ENCODE results near the gene C1orf21. TPM values are rescaled to one million over a fixed set of nuclear protein-coding genes. Genes with fewer than 3 reads are reported as not detected.

Gene C1orf21
- total and polyA plus RNA-seq, 3 experiments from 2014 or later: 6.8 to 23.4 (median 8.2) TPM

DNA sequence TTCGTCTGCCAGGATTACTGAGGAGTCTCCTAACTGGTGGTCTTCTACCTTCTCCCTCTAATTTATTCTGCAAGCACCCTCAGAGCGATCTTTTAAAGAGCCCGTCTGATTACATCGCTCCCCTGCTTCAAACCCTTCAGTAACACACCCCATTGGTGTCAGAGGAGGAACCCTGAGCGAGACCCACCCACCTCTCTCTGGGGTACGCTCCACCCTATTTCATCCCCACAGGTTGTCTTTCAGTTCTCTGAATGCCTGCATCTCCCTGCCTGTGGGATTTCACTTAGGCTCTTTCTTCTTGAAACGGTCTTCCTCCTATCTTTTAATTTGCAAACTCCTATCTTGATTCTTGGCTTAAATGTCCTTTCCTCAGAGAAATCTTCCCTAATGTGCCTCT, 39.4 kb downstream of the C1orf21 start:
- POLR2A ChIA-PET: no interaction called here
- DNase-seq: no peak
- CTCF ChIA-PET: no interaction called here

DNA sequence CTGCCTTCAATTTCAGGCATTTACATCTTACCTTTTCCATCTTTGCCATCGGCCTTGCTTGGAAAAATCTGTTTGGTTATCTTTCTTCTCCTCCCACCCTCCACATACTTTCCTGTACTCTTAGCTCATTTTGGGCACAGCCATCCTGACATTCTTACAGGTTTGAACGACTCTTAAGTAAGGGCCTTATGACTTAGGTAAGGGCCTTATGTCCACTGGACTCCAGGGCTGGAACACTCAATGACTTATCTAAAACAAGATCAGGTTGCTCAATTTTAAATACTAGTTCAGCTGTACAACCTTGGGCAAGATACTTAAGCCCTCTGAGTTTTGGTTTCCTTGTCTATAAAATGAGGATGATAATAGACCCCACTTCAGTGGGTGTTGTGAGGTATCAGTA, 40.9 kb downstream of the C1orf21 start:
- Histone ChIP-seq H3K27ac (ENCODE audit: low read depth, low read length) (no peak overlapping the region), H3K4me1 (ENCODE audit: insufficient read depth, low read length) (no peaks in the 10 kb centered on the region), H3K4me3 (ENCODE audit: low read length) (no peak overlapping the region), H3K27me3 (ENCODE audit: insufficient read depth, low read length, poor library complexity, severe bottlenecking) (no peaks in the 10 kb centered on the region), H3K36me3 (ENCODE audit: insufficient read depth, low read length) (no peaks in the 10 kb centered on the region), H3K9me3 (ENCODE audit: low read length) (no peaks in the 10 kb centered on the region)
- DNase-seq: no peak
- CTCF ChIA-PET: no interaction called here
- no peak overlapping the region for H3K27ac Mint-ChIP-seq
- H3K9me3 Mint-ChIP-seq: peaks cover 0 to 4% (median 3%) of the 10 kb centered on the region in 5 donors
- POLR2A ChIA-PET: no interaction called here
- H3K27me3 Mint-ChIP-seq: peaks cover 4 to 5% of the 10 kb centered on the region in 2 donors
- peaks cover 0 to 2% (median 0%) of the 10 kb centered on the region in 3 donors for H3K4me1 Mint-ChIP-seq
- H3K36me3 Mint-ChIP-seq: peaks cover 0 to 3% (median 0%) of the 10 kb centered on the region in 3 donors
- H3K4me3 Mint-ChIP-seq: no peak overlapping the region

More for the DNA sequence above, 39.4 kb downstream of the C1orf21 start:
- Mint-ChIP-seq H3K4me1 (peaks cover 0 to 2% (median 0%) of the 10 kb centered on the region in 3 donors), H3K27ac (no peak overlapping the region), H3K27me3 (peaks cover 2 to 5% of the 10 kb centered on the region in 2 donors), H3K36me3 (peaks cover 0 to 3% (median 0%) of the 10 kb centered on the region in 3 donors), H3K4me3 (no peak overlapping the region), H3K9me3 (peaks cover 0 to 3% (median 0%) of the 10 kb centered on the region in 5 donors)
- no peaks in the 10 kb centered on the region for H3K36me3 ChIP-seq (ENCODE audit: insufficient read depth, low read length)
- no peaks in the 10 kb centered on the region for H3K4me1 ChIP-seq (ENCODE audit: insufficient read depth, low read length)
- no peaks in the 10 kb centered on the region for H3K27me3 ChIP-seq (ENCODE audit: insufficient read depth, low read length, poor library complexity, severe bottlenecking)
- H3K4me3 ChIP-seq (ENCODE audit: low read length): no peak overlapping the region
- H3K27ac ChIP-seq (ENCODE audit: low read depth, low read length): no peak overlapping the region
- H3K9me3 ChIP-seq (ENCODE audit: low read length): no peaks in the 10 kb centered on the region

DNA sequence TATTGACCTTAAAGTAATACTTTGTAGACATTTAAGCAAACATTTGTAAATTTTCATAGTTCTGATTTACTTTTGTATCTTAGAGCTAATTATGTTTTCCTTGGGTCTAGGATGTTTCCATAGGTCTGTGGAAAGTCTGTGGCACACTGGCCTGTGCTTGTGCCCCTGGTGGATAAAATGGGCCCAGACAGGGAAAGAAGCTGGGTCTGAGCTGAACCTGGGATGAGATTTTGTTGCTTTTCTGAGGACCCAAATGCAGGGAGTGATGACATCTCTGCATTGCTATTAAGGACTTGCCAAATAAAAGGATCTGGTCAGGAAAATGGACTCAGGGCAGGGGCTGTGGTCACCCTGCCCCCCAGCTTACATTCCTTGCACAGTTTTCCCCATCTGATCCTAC, 41.8 kb downstream of the C1orf21 start:
- Histone ChIP-seq H3K4me1 (ENCODE audit: insufficient read depth, low read length) (no peaks in the 10 kb centered on the region), H3K27ac (ENCODE audit: low read depth, low read length) (no peak overlapping the region), H3K9me3 (ENCODE audit: low read length) (no peaks in the 10 kb centered on the region), H3K4me3 (ENCODE audit: low read length) (no peak overlapping the region), H3K27me3 (ENCODE audit: insufficient read depth, low read length, poor library complexity, severe bottlenecking) (no peaks in the 10 kb centered on the region), H3K36me3 (ENCODE audit: insufficient read depth, low read length) (no peaks in the 10 kb centered on the region)
- peaks cover 0 to 2% (median 0%) of the 10 kb centered on the region in 3 donors for H3K4me1 Mint-ChIP-seq
- no peak overlapping the region for H3K27ac Mint-ChIP-seq
- ChIA-PET CTCF (no interaction called here), POLR2A (no interaction called here)
- no peak overlapping the region for H3K4me3 Mint-ChIP-seq
- H3K27me3 Mint-ChIP-seq: peaks cover 5% of the 10 kb centered on the region in 2 donors
- no peak for DNase-seq
- H3K36me3 Mint-ChIP-seq: peaks cover 0 to 2% (median 0%) of the 10 kb centered on the region in 3 donors
- peaks cover 0 to 4% (median 1%) of the 10 kb centered on the region in 5 donors for H3K9me3 Mint-ChIP-seq

DNA sequence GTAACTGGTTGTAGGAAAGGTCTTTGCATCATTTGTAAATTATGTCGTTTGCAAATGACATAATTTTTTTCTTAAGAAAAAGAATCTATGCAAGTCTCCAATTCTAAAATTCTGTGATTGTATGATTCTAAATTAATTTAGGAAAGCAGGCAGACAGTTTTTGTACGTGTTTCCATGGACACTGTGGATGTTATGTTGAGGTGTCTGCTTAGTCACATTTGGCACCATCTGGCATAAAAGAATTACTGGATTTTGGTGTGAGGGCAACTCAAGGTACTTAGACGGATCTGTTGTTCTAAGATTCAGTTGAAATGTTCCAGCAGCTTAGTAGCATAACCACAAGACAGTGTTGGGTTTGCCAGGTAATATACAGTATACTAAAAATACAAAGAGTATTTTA, 42.5 kb downstream of the C1orf21 start:
- Mint-ChIP-seq H3K27me3 (peaks cover 5 to 8% of the 10 kb centered on the region in 2 donors), H3K27ac (no peak overlapping the region)
- CTCF ChIA-PET: interaction anchor here (0.7 kb wide), 1 partner anchor 19 kb away, joined by 3 read pairs; no protein-coding TSS in a partner anchor

DNA sequence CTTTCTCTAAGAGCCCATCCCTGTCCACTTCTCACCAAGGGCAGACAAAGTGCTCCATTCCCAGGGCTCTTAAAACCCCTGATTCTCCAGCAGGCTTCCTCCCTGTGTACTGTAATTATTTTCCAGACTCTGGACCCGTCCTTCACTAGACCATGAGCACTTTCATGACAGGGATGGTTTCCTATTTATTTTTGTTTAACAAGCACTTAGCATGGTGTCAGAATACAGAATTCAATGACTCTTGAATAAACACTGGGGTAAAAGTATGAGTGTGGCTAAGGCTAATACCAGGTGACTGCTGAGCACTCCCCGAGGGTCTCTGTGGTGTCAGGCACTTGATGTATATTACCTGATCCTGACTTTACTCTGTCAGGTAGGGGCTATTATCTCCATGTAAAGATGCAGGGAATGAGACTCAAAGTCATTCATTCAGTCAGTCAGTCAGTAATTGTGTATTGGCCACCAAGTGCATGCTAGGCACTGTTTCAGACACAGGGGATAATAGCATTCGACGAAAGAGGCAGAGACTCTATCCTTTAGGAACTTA, 47.2 kb downstream of the C1orf21 start:
- no peak overlapping the region for H3K27ac Mint-ChIP-seq
- H3K4me3 ChIP-seq (ENCODE audit: low read length): no peak overlapping the region
- peaks cover 0 to 2% (median 0%) of the 10 kb centered on the region in 3 donors for H3K4me1 Mint-ChIP-seq
- ChIA-PET CTCF (no interaction called here), POLR2A (no interaction called here)
- no peaks in the 10 kb centered on the region for H3K27me3 ChIP-seq (ENCODE audit: insufficient read depth, low read length, poor library complexity, severe bottlenecking)
- H3K27me3 Mint-ChIP-seq: peaks cover 0 to 9% of the 10 kb centered on the region in 2 donors
- H3K4me3 Mint-ChIP-seq: no peak overlapping the region
- no peaks in the 10 kb centered on the region for H3K36me3 Mint-ChIP-seq
- no peak for DNase-seq
- no peaks in the 10 kb centered on the region for H3K4me1 ChIP-seq (ENCODE audit: insufficient read depth, low read length)
- peaks cover 0 to 4% (median 0%) of the 10 kb centered on the region in 5 donors for H3K9me3 Mint-ChIP-seq
- no peaks in the 10 kb centered on the region for H3K9me3 ChIP-seq (ENCODE audit: low read length)
- H3K36me3 ChIP-seq (ENCODE audit: insufficient read depth, low read length): no peaks in the 10 kb centered on the region
- no peak overlapping the region for H3K27ac ChIP-seq (ENCODE audit: low read depth, low read length)

More for the DNA sequence above, 42.5 kb downstream of the C1orf21 start:
- POLR2A ChIA-PET: no interaction called here
- Histone ChIP-seq H3K27ac (ENCODE audit: low read depth, low read length) (no peak overlapping the region), H3K27me3 (ENCODE audit: insufficient read depth, low read length, poor library complexity, severe bottlenecking) (no peaks in the 10 kb centered on the region), H3K4me1 (ENCODE audit: insufficient read depth, low read length) (no peaks in the 10 kb centered on the region), H3K9me3 (ENCODE audit: low read length) (no peaks in the 10 kb centered on the region), H3K4me3 (ENCODE audit: low read length) (no peak overlapping the region), H3K36me3 (ENCODE audit: insufficient read depth, low read length) (no peaks in the 10 kb centered on the region)
- Mint-ChIP-seq H3K36me3 (no peaks in the 10 kb centered on the region), H3K4me1 (peaks cover 0 to 2% (median 0%) of the 10 kb centered on the region in 3 donors), H3K4me3 (no peak overlapping the region), H3K9me3 (peaks cover 0 to 4% (median 0%) of the 10 kb centered on the region in 5 donors)
- no peak for DNase-seq

DNA sequence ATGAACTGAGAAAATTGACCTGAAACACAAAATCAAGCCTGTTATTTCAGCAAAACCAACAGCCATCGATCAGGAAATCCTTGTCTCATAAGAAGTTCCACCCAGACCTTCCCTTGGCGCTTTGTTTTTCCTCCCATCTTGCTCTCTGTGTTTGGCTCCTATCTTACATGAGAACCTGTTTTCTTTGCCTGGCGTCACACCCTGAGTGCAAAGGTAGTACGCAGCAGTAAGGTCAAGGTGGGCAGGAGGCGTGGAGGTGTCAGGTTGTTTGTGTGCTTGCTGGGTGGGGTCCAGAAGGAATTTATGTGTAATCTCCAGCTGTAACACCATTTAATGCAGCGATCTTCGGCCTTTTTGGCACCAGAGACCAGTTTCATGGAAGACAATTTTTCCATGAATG, 50.5 kb downstream of the C1orf21 start:
- CTCF ChIA-PET: no interaction called here
- Histone ChIP-seq H3K27me3 (ENCODE audit: insufficient read depth, low read length, poor library complexity, severe bottlenecking) (no peaks in the 10 kb centered on the region), H3K4me3 (ENCODE audit: low read length) (no peak overlapping the region), H3K9me3 (ENCODE audit: low read length) (no peaks in the 10 kb centered on the region), H3K4me1 (ENCODE audit: insufficient read depth, low read length) (no peaks in the 10 kb centered on the region), H3K27ac (ENCODE audit: low read depth, low read length) (no peak overlapping the region), H3K36me3 (ENCODE audit: insufficient read depth, low read length) (no peaks in the 10 kb centered on the region)
- H3K36me3 Mint-ChIP-seq: no peaks in the 10 kb centered on the region
- no peak overlapping the region for H3K27ac Mint-ChIP-seq
- POLR2A ChIA-PET: no interaction called here
- H3K27me3 Mint-ChIP-seq: peaks cover 0 to 7% of the 10 kb centered on the region in 2 donors
- DNase-seq: no peak
- no peaks in the 10 kb centered on the region for H3K9me3 Mint-ChIP-seq
- no peak overlapping the region for H3K4me3 Mint-ChIP-seq
- H3K4me1 Mint-ChIP-seq: peaks cover 0 to 3% (median 2%) of the 10 kb centered on the region in 3 donors

DNA sequence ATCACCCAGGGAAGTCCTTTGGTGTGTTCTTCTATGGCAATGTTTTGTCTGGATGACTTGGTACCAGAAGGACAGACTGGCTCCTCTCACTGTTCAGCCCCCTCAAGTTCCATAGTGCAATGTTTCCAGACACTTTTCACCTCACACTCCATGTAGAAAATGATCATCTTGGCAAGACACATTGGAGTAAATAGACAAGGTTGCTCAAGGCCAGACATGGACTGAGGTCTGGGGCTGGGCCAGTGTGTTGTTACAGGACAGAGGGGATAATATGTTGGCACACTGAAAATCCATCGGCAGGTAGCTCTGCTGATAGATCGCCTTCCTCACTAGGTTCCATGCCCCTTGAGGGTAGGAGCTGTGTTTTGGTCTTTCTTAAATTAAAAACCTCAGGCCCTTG, 51.5 kb downstream of the C1orf21 start:
- Histone ChIP-seq H3K27me3 (ENCODE audit: insufficient read depth, low read length, poor library complexity, severe bottlenecking) (no peaks in the 10 kb centered on the region), H3K36me3 (ENCODE audit: insufficient read depth, low read length) (no peaks in the 10 kb centered on the region), H3K4me1 (ENCODE audit: insufficient read depth, low read length) (no peaks in the 10 kb centered on the region), H3K9me3 (ENCODE audit: low read length) (no peaks in the 10 kb centered on the region), H3K27ac (ENCODE audit: low read depth, low read length) (no peak overlapping the region), H3K4me3 (ENCODE audit: low read length) (no peak overlapping the region)
- ChIA-PET POLR2A (no interaction called here), CTCF (no interaction called here)
- no peaks in the 10 kb centered on the region for H3K36me3 Mint-ChIP-seq
- H3K27me3 Mint-ChIP-seq: peaks cover 0 to 5% of the 10 kb centered on the region in 2 donors
- H3K27ac Mint-ChIP-seq: no peak overlapping the region
- peaks cover 0 to 3% (median 2%) of the 10 kb centered on the region in 3 donors for H3K4me1 Mint-ChIP-seq
- no peaks in the 10 kb centered on the region for H3K9me3 Mint-ChIP-seq
- no peak overlapping the region for H3K4me3 Mint-ChIP-seq
- no peak for DNase-seq

DNA sequence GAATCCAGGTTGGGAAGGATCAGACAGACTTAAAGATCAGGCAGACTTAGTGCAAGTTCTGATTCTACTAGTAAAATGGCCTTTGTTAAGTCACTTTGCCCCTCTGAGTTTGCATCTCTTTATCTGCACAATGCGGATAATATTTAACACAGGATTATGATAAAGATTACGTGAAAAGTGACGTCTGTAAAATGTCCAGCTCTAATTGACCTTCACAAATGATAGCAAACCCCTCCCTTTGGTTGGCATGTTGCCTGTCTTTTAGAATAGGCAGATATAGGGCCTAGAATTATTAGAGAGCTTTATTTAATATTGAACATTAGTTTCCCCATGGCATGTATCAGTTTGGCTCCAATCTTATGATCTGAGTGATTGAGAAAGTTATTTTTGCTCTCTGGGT, 55.4 kb downstream of the C1orf21 start:
- Mint-ChIP-seq H3K27ac (no peak overlapping the region), H3K36me3 (no peaks in the 10 kb centered on the region), H3K27me3 (peaks cover 0 to 1% of the 10 kb centered on the region in 2 donors), H3K4me3 (no peak overlapping the region), H3K4me1 (peaks cover 0 to 6% (median 2%) of the 10 kb centered on the region in 3 donors), H3K9me3 (no peaks in the 10 kb centered on the region)
- Histone ChIP-seq H3K27me3 (ENCODE audit: insufficient read depth, low read length, poor library complexity, severe bottlenecking) (no peaks in the 10 kb centered on the region), H3K4me1 (ENCODE audit: insufficient read depth, low read length) (no peaks in the 10 kb centered on the region), H3K9me3 (ENCODE audit: low read length) (no peaks in the 10 kb centered on the region), H3K4me3 (ENCODE audit: low read length) (no peak overlapping the region), H3K36me3 (ENCODE audit: insufficient read depth, low read length) (no peaks in the 10 kb centered on the region), H3K27ac (ENCODE audit: low read depth, low read length) (no peak overlapping the region)
- DNase-seq: no peak
- ChIA-PET CTCF (no interaction called here), POLR2A (no interaction called here)
